Trophoblast cell (in vitro differentiated cells and primary cell): ENCODE data around the gene SAP25.

Experiments
- DNase-seq, 2 donors: peaks; one replicate each; pipeline ENCODE4 v3.0.0-alpha.2; 2016
- H2AFZ ChIP-seq: 2 replicates; pipeline ENCODE4 v1.6.1; 2013; ENCODE audit warnings: low read length, moderate library complexity, mild to moderate bottlenecking; ENCODE audit not compliant: insufficient read depth, poor library complexity
- H2AK5ac ChIP-seq: 2 replicates; pipeline ENCODE4 v1.6.1; 2013; ENCODE audit warnings: mild to moderate bottlenecking, low read length
- H2BK120ac ChIP-seq: 2 replicates; pipeline ENCODE4 v1.6.1; 2013; ENCODE audit warnings: low read length, mild to moderate bottlenecking, moderate library complexity; ENCODE audit not compliant: insufficient read depth, poor library complexity
- H2BK12ac ChIP-seq: 2 replicates; pipeline ENCODE4 v1.6.1; 2013; ENCODE audit warnings: mild to moderate bottlenecking, low read length, moderate library complexity
- H2BK5ac ChIP-seq: 2 replicates; pipeline ENCODE4 v1.6.1; 2013; ENCODE audit warnings: low read length, low read depth, moderate library complexity, mild to moderate bottlenecking; ENCODE audit not compliant: poor library complexity
- H3K14ac ChIP-seq: 2 replicates; pipeline ENCODE4 v1.6.1; 2013; ENCODE audit warnings: mild to moderate bottlenecking, low read length
- H3K18ac ChIP-seq: 2 replicates; pipeline ENCODE4 v1.6.1; 2013; ENCODE audit warnings: mild to moderate bottlenecking, low read length
- H3K23ac ChIP-seq: 2 replicates; pipeline ENCODE4 v1.6.1; 2013; ENCODE audit warnings: low read length
- H3K27ac ChIP-seq: 2 replicates; pipeline ENCODE4 v1.5.1; 2013; ENCODE audit warnings: low read depth, mild to moderate bottlenecking, inconsistent platforms, low read length, moderate library complexity
- H3K27me3 ChIP-seq: 2 replicates; pipeline ENCODE4 v1.6.1; 2013; ENCODE audit warnings: inconsistent platforms, mild to moderate bottlenecking, low read length, moderate library complexity; ENCODE audit not compliant: insufficient read depth
- H3K36me3 ChIP-seq, 2 experiments: 1 replicate in 1 of 2; 2 replicates in 1 of 2; pipeline ENCODE4 v1.6.1; 2013; ENCODE audit warnings: low read length in 2 of 2, mild to moderate bottlenecking in 2 of 2, moderate library complexity in 1 of 2; ENCODE audit not compliant: insufficient read depth in 2 of 2, control insufficient read depth in 1 of 2
- H3K4ac ChIP-seq: 2 replicates; pipeline ENCODE4 v1.6.1; 2013; ENCODE audit warnings: low read depth, mild to moderate bottlenecking, low read length, moderate library complexity
- H3K4me1 ChIP-seq, 2 experiments: 1 replicate in 1 of 2; 2 replicates in 1 of 2; pipeline ENCODE4 v1.6.1; 2013; ENCODE audit warnings: low read length in 2 of 2, mild to moderate bottlenecking in 2 of 2, moderate library complexity in 1 of 2; ENCODE audit not compliant: insufficient read depth in 2 of 2, control insufficient read depth in 1 of 2
- H3K4me2 ChIP-seq: 2 replicates; pipeline ENCODE4 v1.6.1; 2013; ENCODE audit warnings: inconsistent platforms, mild to moderate bottlenecking, low read length, moderate library complexity
- H3K4me3 ChIP-seq: 2 replicates; pipeline ENCODE4 v1.5.1; 2013; ENCODE audit warnings: mild to moderate bottlenecking, low read depth, low read length, inconsistent platforms
- H3K79me1 ChIP-seq: one replicate; pipeline ENCODE4 v1.6.1; 2013; ENCODE audit warnings: low read length
- H3K79me2 ChIP-seq: 2 replicates; pipeline ENCODE4 v1.6.1; 2013; ENCODE audit warnings: low read length, mild to moderate bottlenecking; ENCODE audit not compliant: control insufficient read depth, insufficient read depth, poor library complexity
- H3K9ac ChIP-seq: 2 replicates; pipeline ENCODE4 v1.6.1; 2013; ENCODE audit warnings: mild to moderate bottlenecking, low read length
- H3K9me3 ChIP-seq: 2 replicates; pipeline ENCODE4 v1.6.1; 2013; ENCODE audit warnings: low read depth, mild to moderate bottlenecking, control low read depth, inconsistent platforms, low read length; ENCODE audit not compliant: insufficient read depth
- H4K12ac ChIP-seq: 2 replicates; pipeline ENCODE4 v1.6.1; 2013; ENCODE audit warnings: low read depth, mild to moderate bottlenecking, low read length, moderate library complexity
- H4K8ac ChIP-seq: 2 replicates; pipeline ENCODE4 v1.6.1; 2013; ENCODE audit warnings: low read depth, mild to moderate bottlenecking, low read length, moderate library complexity
- H4K91ac ChIP-seq: one replicate; pipeline ENCODE4 v1.6.1; 2013; ENCODE audit warnings: low read depth, mild to moderate bottlenecking, low read length, moderate library complexity
- whole genome bisulfite sequencing: extraction: QIAGEN DNeasy Blood & Tissue Kit; methylation state at CpG from one replicate; pipeline ENCODE4 v1.1.7; 2013; ENCODE audit warnings: missing lambda C conversion rate; ENCODE audit not compliant: insufficient read length, insufficient coverage; ENCODE audit errors: extremely low coverage; 5-methylcytosine and 5-hydroxymethylcytosine counted together

SAP25 gene

DNA sequence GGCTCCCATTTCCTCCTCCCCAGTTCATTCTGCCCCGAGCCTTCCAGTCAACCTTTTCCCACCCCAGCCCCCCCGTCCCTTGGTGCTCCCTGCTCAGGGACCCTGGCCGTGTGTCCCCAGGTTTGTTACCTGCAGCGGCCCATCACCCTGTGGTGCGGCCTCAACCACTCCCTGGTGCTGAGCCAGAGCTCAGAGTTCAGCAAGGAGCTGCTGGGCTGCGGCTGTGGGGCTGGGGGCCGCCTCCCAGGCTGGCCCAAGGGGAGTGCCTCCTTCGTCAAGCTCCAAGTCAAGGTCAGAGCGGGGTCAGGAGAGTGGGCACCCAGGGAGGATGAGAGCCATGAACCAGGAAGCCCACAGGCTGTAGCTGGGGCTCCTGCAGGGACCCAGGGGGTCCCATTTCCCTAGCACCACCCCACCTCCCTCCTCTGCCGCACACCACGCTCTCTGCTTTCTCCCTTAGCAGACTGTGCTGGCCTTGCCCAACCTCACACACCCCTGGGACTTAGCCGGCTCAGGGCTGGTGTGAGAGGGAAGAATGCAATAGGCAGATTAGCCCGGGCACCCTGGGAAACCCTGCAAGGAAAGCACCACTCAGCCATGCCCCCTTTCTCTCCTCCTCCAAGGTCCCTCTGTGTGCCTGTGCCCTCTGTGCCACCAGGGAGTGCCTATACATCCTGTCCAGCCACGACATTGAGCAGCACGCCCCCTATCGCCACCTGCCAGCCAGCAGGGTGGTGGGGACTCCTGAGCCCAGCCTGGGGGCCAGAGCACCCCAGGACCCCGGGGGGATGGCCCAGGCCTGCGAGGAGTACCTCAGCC is 26.4 kb upstream of the SAP25 start:
- Histone ChIP-seq H2AFZ (no peak overlapping the region), H3K4me3 (no peak overlapping the region), H3K14ac (no peak overlapping the region), H2BK5ac (no peak overlapping the region), H4K12ac (no peak overlapping the region), H3K9me3 (no peaks in the 10 kb centered on the region), H3K27ac (no peak overlapping the region), H3K36me3 (no peaks in the 10 kb centered on the region), H3K27me3 (no peaks in the 10 kb centered on the region), H2BK12ac (no peak overlapping the region), H3K79me1 (peaks cover 17% of the 10 kb centered on the region), H2BK120ac (no peak overlapping the region), H4K91ac (no peak overlapping the region), H3K18ac (no peak overlapping the region), H3K79me2 (no peaks in the 10 kb centered on the region), H3K23ac (no peak overlapping the region), H3K9ac (no peak overlapping the region), H2AK5ac (no peak overlapping the region), H3K4me2 (no peak overlapping the region), H4K8ac (no peak overlapping the region), H3K4ac (no peak overlapping the region), H3K4me1 (peaks cover 15 to 25% of the 10 kb centered on the region in 2 experiments)
- DNase-seq = no peak
- no CpG with 5 or more reads among the region's 18 CpGs for WGBS

- Histone ChIP-seq H2BK12ac (no peak overlapping the region), H3K27ac (no peak overlapping the region), H3K4me2 (no peak overlapping the region), H3K4me3 (no peak overlapping the region), H3K4me1 (peaks cover 9 to 17% of the 10 kb centered on the region in 2 experiments), H2AFZ (no peak overlapping the region), H3K79me1 (peaks cover 7% of the 10 kb centered on the region), H3K79me2 (no peaks in the 10 kb centered on the region), H2BK120ac (no peak overlapping the region), H4K8ac (no peak overlapping the region), H4K12ac (no peak overlapping the region), H3K23ac (no peak overlapping the region), H2AK5ac (no peak overlapping the region), H3K27me3 (no peaks in the 10 kb centered on the region), H2BK5ac (no peak overlapping the region), H4K91ac (no peak overlapping the region), H3K9me3 (no peaks in the 10 kb centered on the region), H3K18ac (no peak overlapping the region), H3K4ac (no peak overlapping the region), H3K14ac (no peak overlapping the region), H3K9ac (no peak overlapping the region), H3K36me3 (no peaks in the 10 kb centered on the region)
- WGBS = no CpG with 5 or more reads among the region's 4 CpGs
- DNase-seq = no peak
Measured at GRCh38 chr7:100598425-100598824, 24.7 kb upstream of the SAP25 start.

DNA sequence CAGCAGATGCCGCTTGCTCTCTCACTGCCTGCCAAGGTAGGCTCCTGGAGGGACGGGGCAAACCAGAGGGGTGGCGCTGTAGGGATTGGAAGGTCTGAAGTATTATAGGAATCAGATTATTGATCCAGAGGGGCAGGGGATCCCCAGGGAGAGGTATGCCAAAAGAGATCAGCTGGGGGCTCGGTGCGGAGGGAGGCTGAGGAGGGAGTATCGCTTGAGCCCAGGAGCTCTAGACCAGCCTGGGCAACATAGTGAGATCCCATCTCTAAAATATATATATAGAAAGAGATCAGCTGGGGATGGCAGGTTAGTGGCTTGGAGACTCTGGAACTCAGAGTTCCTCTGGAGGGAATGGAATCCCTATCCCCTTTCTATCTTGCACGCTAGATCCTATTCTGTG is 21.5 kb upstream of the SAP25 start:
- Histone ChIP-seq H2BK5ac (no peak overlapping the region), H4K8ac (no peak overlapping the region), H3K79me1 (no peaks in the 10 kb centered on the region), H3K9me3 (no peaks in the 10 kb centered on the region), H2AFZ (no peak overlapping the region), H3K27ac (no peak overlapping the region), H4K12ac (no peak overlapping the region), H2BK120ac (no peak overlapping the region), H3K36me3 (no peaks in the 10 kb centered on the region), H3K4me2 (no peak overlapping the region), H3K14ac (no peak overlapping the region), H3K4me3 (no peak overlapping the region), H3K79me2 (no peaks in the 10 kb centered on the region), H3K4ac (no peak overlapping the region), H2AK5ac (no peak overlapping the region), H2BK12ac (no peak overlapping the region), H3K23ac (no peak overlapping the region), H3K27me3 (no peaks in the 10 kb centered on the region), H3K9ac (no peak overlapping the region), H3K18ac (no peak overlapping the region), H4K91ac (no peak overlapping the region), H3K4me1 (no peaks in the 10 kb centered on the region)
- no peak for DNase-seq
- no CpG with 5 or more reads among the region's 7 CpGs for WGBS

GRCh38 chr7:100591596-100591995 is 17.9 kb upstream of the SAP25 start:
- H2AK5ac ChIP-seq = no peak overlapping the region
- H3K36me3 ChIP-seq = no peaks in the 10 kb centered on the region
- no peak overlapping the region for H4K12ac ChIP-seq
- no peak overlapping the region for H3K27ac ChIP-seq
- no peak overlapping the region for H2AFZ ChIP-seq
- no peaks in the 10 kb centered on the region for H3K79me2 ChIP-seq
- no peak overlapping the region for H3K23ac ChIP-seq
- DNase-seq = no peak
- H3K4ac ChIP-seq = no peak overlapping the region
- no peak overlapping the region for H2BK5ac ChIP-seq
- no peak overlapping the region for H3K14ac ChIP-seq
- H3K4me1 ChIP-seq = peaks cover 0 to 2% of the 10 kb centered on the region in 2 experiments
- H3K79me1 ChIP-seq = peaks cover 3% of the 10 kb centered on the region
- H3K18ac ChIP-seq = no peak overlapping the region
- no peak overlapping the region for H3K4me2 ChIP-seq
- H4K91ac ChIP-seq = no peak overlapping the region
- WGBS = no CpG with 5 or more reads among the region's 17 CpGs
- no peaks in the 10 kb centered on the region for H3K9me3 ChIP-seq
- H2BK12ac ChIP-seq = no peak overlapping the region
- no peak overlapping the region for H4K8ac ChIP-seq
- H3K9ac ChIP-seq = no peak overlapping the region
- H2BK120ac ChIP-seq = no peak overlapping the region
- H3K4me3 ChIP-seq = no peak overlapping the region
- no peaks in the 10 kb centered on the region for H3K27me3 ChIP-seq
